Karpas-422 (cell line): ENCODE data around the gene NEURL2. TPM values are rescaled to one million over a fixed set of nuclear protein-coding genes. Genes with fewer than 3 reads are reported as not detected.

Experiments used
- DNase-seq: peaks from one replicate; pipeline ENCODE4 v3.0.0-alpha.2; 2015
- H2AFZ ChIP-seq: fragments of 200-600 bp; sonication (generic); 2 replicates; pipeline ENCODE4 v1.6.1; 2014; ENCODE audit warnings: antibody characterized with exemption, low read length, mixed read lengths
- H3K27ac ChIP-seq: fragments of 200-600 bp; sonication (generic); 2 replicates; pipeline ENCODE4 v1.5.1; 2014; ENCODE audit warnings: mild to moderate bottlenecking, low read length, moderate library complexity
- H3K27me3 ChIP-seq: fragments of 200-600 bp; sonication (generic); 2 replicates; pipeline ENCODE4 v1.6.1; 2014; ENCODE audit warnings: low read length, mixed read lengths
- H3K36me3 ChIP-seq: fragments of 200-600 bp; sonication (generic); 2 replicates; pipeline ENCODE4 v1.6.1; 2014; ENCODE audit warnings: low read length, mixed read lengths; ENCODE audit not compliant: insufficient read depth
- H3K4me1 ChIP-seq: fragments of 200-600 bp; sonication (generic); 2 replicates; pipeline ENCODE4 v1.6.1; 2014; ENCODE audit warnings: mild to moderate bottlenecking, low read length, mixed read lengths
- H3K4me2 ChIP-seq: fragments of 200-600 bp; sonication (generic); 2 replicates; pipeline ENCODE4 v1.6.1; 2014; ENCODE audit warnings: low read length, low read depth, mild to moderate bottlenecking; ENCODE audit not compliant: poor library complexity, severe bottlenecking
- H3K4me3 ChIP-seq: fragments of 200-600 bp; sonication (generic); 2 replicates; pipeline ENCODE4 v1.5.1; 2014; ENCODE audit warnings: mild to moderate bottlenecking, antibody characterized with exemption, low read length, mixed read lengths
- H3K79me2 ChIP-seq: fragments of 200-600 bp; sonication (generic); 2 replicates; pipeline ENCODE4 v1.6.1; 2014; ENCODE audit warnings: mild to moderate bottlenecking, low read length, mixed read lengths
- H3K9ac ChIP-seq: fragments of 200-600 bp; sonication (generic); 2 replicates; pipeline ENCODE4 v1.6.0; 2014; ENCODE audit warnings: low read length
- H3K9me2 ChIP-seq: fragments of 200-600 bp; sonication (generic), shearing (Covaris generic); replicated peaks from 2 replicates; pipeline ENCODE4 v1.6.0; 2014; ENCODE audit warnings: mild to moderate bottlenecking, low read length, moderate library complexity; ENCODE audit not compliant: insufficient read depth
- H3K9me3 ChIP-seq: fragments of 300-700, 200-600 bp; sonication (generic); 2 replicates; pipeline ENCODE4 v1.6.1; 2014; ENCODE audit warnings: low read length, mixed read lengths
- H4K20me1 ChIP-seq: fragments of 200-600 bp; sonication (generic); 2 replicates; pipeline ENCODE4 v1.6.1; 2014; ENCODE audit warnings: mild to moderate bottlenecking, antibody characterized with exemption, low read length, low read depth; ENCODE audit not compliant: insufficient read depth
- total RNA-seq: library from RNA; depleted of rRNA; stranded (reverse); fragments of >200 nt; shearing (Covaris generic); gene quantifications from 2 replicates; pipeline ENCODE4 v1.2.3, GENCODE V29; 2014; ENCODE audit warnings: low replicate concordance

Gene NEURL2
- total RNA-seq, 1 experiment from 2014 or later: 4.3 TPM

DNA sequence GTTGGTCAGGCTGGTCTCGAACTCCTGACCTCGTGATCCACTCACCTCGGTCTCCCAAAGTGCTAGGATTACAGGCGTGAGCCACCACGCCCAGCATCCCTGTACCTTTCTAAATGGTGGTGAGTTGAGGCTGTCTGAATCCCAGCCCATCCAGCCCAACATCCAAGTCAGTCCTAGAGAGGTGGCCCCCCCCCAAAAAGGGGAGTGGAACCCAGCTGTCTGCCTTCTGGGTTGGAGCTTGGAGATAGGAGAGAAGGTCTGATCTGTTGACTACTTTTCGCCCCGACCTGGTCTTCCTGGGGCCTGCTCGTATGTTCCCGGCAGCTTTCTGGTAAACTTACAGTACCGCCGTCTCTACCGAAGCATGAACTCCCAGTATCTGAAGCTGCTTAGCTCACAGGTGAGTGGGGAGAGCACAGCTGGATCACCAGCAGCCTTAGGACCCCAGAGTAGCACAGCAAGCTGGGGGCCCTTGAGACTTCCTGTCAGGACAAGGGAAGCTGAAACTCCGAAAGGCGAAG, 5.7 kb upstream of the NEURL2 start:
- no peaks in the 10 kb centered on the region for H3K27me3 ChIP-seq
- H3K9ac ChIP-seq: no peak overlapping the region
- peaks cover 28% of the 10 kb centered on the region for H3K4me1 ChIP-seq
- no peaks in the 10 kb centered on the region for H3K9me2 ChIP-seq
- H3K4me2 ChIP-seq: no peak overlapping the region
- H3K79me2 ChIP-seq: peaks cover 5% of the 10 kb centered on the region
- no peaks in the 10 kb centered on the region for H4K20me1 ChIP-seq
- H3K36me3 ChIP-seq: peaks cover 11% of the 10 kb centered on the region; the same call in 1 of the 2 replicates
- H3K4me3 ChIP-seq: no peak overlapping the region
- H2AFZ ChIP-seq: no peak overlapping the region
- H3K27ac ChIP-seq: no peak overlapping the region
- DNase-seq: no peak
- H3K9me3 ChIP-seq: no peaks in the 10 kb centered on the region

DNA sequence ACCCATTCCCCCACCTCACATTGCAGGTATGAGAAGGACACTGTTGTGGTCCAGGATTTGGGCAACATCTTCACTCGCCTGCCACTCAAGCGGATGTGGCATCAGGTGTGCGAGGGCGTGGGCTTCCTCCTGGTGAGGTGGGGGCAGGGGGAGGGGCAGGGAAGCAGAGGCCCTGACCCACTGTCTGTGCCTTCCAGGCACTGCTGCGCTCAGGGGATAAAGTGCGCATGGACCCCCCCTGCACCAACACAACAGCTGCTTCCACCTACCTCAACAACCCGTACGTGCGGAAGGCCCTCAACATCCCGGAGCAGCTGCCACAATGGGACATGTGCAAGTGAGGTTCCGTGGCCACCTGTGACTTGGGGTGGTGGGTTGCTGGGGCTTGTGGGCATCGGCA, 3.8 kb upstream of the NEURL2 start:
- Histone ChIP-seq H3K9me3 (no peaks in the 10 kb centered on the region), H3K9me2 (no peaks in the 10 kb centered on the region), H3K27me3 (no peaks in the 10 kb centered on the region), H3K4me1 (peaks cover 27% of the 10 kb centered on the region), H3K9ac (no peak overlapping the region), H3K36me3 (peaks cover 11% of the 10 kb centered on the region; the same call in 1 of the 2 replicates), H4K20me1 (no peaks in the 10 kb centered on the region), H3K4me2 (no peak overlapping the region), H3K79me2 (peaks cover 17% of the 10 kb centered on the region), H2AFZ (no peak overlapping the region), H3K27ac (no peak overlapping the region), H3K4me3 (no peak overlapping the region)
- DNase-seq: no peak

- no peak overlapping the region for H2AFZ ChIP-seq
- peaks cover 17% of the 10 kb centered on the region for H3K79me2 ChIP-seq
- no peaks in the 10 kb centered on the region for H4K20me1 ChIP-seq
- no peaks in the 10 kb centered on the region for H3K27me3 ChIP-seq
- peaks cover 11% of the 10 kb centered on the region; the same call in 1 of the 2 replicates for H3K36me3 ChIP-seq
- no peak overlapping the region for H3K27ac ChIP-seq
- no peak overlapping the region for H3K9ac ChIP-seq
- H3K9me3 ChIP-seq: no peaks in the 10 kb centered on the region
- no peak for DNase-seq
- H3K9me2 ChIP-seq: no peaks in the 10 kb centered on the region
- no peak overlapping the region for H3K4me2 ChIP-seq
- H3K4me3 ChIP-seq: no peak overlapping the region
- peaks cover 30% of the 10 kb centered on the region for H3K4me1 ChIP-seq
These were observed 2.8 kb upstream of the NEURL2 start for GRCh38 chr20:45893831-45894230.

DNA sequence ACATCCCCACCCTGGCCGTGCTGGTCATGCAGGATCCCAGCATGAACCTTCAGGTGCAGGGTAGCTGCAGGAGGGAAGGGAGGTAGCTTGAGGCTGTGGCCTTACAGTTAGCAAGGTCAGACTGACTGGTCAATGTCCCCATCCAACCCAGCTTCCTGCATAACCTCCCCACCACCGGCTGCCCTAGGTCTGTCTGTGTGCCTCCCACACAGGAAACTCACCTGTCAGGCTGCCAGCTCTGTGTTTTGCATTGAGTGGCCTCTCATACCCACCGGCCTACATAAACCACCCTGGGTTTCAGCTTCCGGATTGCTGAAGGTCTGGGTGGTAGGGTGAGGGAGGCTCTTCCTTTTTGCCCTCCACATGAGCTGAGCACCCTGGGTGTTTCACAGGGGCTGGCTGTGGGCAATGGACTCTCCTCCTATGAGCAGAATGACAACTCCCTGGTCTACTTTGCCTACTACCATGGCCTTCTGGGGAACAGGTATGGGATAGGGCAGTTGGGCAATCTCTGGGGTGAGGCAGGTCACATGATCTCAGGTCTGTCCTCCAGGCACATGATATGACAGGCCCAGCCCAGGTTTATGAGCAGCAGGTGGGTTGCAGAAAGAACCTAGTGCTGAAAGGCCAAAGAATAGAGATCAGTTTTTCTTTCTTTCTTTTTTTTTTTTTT, 2.0 kb upstream of the NEURL2 start:
- Histone ChIP-seq H3K9me3 (no peaks in the 10 kb centered on the region), H3K9ac (no peak overlapping the region), H3K27ac (no peak overlapping the region), H3K36me3 (peaks cover 11% of the 10 kb centered on the region; the same call in 1 of the 2 replicates), H4K20me1 (no peaks in the 10 kb centered on the region), H3K4me2 (peak overlapping the region; percentile 2), H3K4me3 (no peak overlapping the region), H2AFZ (no peak overlapping the region), H3K4me1 (peaks cover 34% of the 10 kb centered on the region), H3K27me3 (no peaks in the 10 kb centered on the region), H3K9me2 (no peaks in the 10 kb centered on the region), H3K79me2 (peaks cover 17% of the 10 kb centered on the region)
- DNase-seq: no peak

- peaks cover 34% of the 10 kb centered on the region for H3K4me1 ChIP-seq
These were observed 1.2 kb upstream of the NEURL2 start for GRCh38 chr20:45892049-45892825.

DNA sequence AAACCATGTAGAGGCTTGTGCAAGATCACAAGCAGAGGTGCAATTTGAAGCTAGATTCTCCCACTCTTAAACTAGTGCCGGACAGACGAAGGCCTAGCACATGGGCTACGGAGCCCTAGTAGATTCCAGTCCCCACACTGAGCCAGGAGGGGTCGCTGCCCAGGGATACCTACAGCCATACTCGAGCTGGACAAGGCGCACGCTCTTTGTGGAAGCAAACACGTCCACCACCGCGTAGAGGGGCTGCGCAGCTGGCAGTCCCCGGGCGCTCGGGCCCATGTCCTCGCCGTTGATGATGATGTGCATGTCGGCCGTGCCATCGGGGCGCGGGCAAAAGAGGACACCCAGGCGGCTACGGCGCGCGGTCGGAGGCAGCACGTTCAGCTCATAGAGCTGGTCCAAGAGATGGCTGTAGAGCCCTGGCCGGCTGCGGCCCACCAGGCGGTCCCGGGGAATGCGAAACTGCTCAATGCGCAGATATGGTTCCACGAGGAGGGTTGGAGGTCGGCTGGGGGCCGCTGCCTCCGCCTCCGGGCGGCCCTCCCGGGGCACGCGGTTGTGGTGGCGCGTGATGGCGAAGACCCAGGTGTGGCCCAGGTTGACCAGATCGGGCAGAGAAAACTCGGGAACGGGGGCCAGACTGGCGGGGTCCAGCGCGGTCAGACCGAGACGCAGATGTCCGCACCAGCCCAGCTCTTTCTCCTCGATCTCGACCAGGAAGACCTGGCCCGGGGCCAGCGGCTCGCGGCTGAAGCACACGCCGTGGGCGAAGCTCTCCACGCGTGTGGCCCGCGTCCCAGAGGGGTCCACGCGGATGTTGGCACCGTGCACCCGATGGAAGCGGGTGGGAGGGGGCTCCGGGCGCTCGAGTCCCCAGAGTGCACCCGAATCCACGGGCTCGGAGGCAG, 677 bp downstream of the NEURL2 start:
- peak overlapping the region; percentile 89 for H2AFZ ChIP-seq

More at GRCh38 chr20:45892049-45892825, 1.2 kb upstream of the NEURL2 start:
- H3K9me3 ChIP-seq: no peaks in the 10 kb centered on the region
- DNase-seq: no peak
- peak overlapping the region; percentile 91 for H3K4me3 ChIP-seq
- H3K9me2 ChIP-seq: no peaks in the 10 kb centered on the region
- H3K36me3 ChIP-seq: peaks cover 7% of the 10 kb centered on the region; the same call in 1 of the 2 replicates
- no peaks in the 10 kb centered on the region for H4K20me1 ChIP-seq
- H3K79me2 ChIP-seq: peaks cover 17% of the 10 kb centered on the region
- no peak overlapping the region for H2AFZ ChIP-seq
- peak overlapping the region; percentile 83 for H3K9ac ChIP-seq
- H3K27me3 ChIP-seq: no peaks in the 10 kb centered on the region
- no peak overlapping the region for H3K27ac ChIP-seq
- H3K4me2 ChIP-seq: peak overlapping the region; percentile 99

DNA sequence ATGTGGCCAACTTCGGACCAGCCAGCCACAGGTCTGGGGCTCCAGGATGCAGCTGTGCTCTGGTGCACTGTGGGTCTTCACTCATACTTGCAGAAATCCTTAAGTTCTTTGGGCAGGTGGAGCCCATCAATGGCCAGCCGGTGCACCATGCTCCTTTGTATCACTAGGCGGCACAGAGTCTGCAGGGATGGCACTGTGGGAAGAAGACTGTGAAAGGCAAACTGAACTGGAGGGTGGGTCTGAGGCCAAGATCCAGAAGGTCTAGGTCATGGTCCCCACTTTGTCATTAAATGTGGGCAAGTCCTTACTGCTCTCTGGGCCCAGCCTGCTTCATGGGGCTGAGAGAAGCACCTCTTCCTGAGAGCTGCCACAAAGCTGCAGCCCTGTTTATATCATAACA, 2.3 kb downstream of the NEURL2 start:
- Histone ChIP-seq H3K4me2 (no peak overlapping the region), H3K36me3 (peaks cover 8% of the 10 kb centered on the region), H3K27ac (no peak overlapping the region), H3K9ac (no peak overlapping the region), H2AFZ (no peak overlapping the region), H3K27me3 (no peaks in the 10 kb centered on the region), H3K9me3 (no peaks in the 10 kb centered on the region), H3K4me1 (peaks cover 34% of the 10 kb centered on the region), H3K4me3 (no peak overlapping the region), H3K9me2 (no peaks in the 10 kb centered on the region), H3K79me2 (peaks cover 25% of the 10 kb centered on the region), H4K20me1 (no peaks in the 10 kb centered on the region)
- no peak for DNase-seq

More for the DNA sequence above, 677 bp downstream of the NEURL2 start:
- Histone ChIP-seq H3K9me2 (no peaks in the 10 kb centered on the region), H3K4me2 (peak overlapping the region; percentile 99), H3K4me1 (peaks cover 34% of the 10 kb centered on the region), H3K9me3 (no peaks in the 10 kb centered on the region), H3K79me2 (peaks cover 17% of the 10 kb centered on the region), H3K9ac (peak overlapping the region; percentile 83), H3K4me3 (peak overlapping the region; percentile 91), H4K20me1 (no peaks in the 10 kb centered on the region), H3K27me3 (no peaks in the 10 kb centered on the region), H3K27ac (peak overlapping the region; percentile 60), H3K36me3 (peaks cover 7% of the 10 kb centered on the region; the same call in 1 of the 2 replicates)
- DNase-seq: no peak
